ENCODE data around the gene VENTX. TPM values are rescaled to one million over a fixed set of nuclear protein-coding genes. Genes with fewer than 3 reads are reported as not detected.
A peak's percentile ranks its signal among the peaks of the same experiment; 100 is the strongest.

VENTX gene
- polyA plus RNA-seq, 3 donors: 1.4 to 56.0 (median 1.6) TPM

GRCh38 chr10:133282846-133283390 is 45.3 kb downstream of the VENTX start:
- H3K27me3 Mint-ChIP-seq (ENCODE audit: low read depth in 3 of 3): no peaks in the 10 kb centered on the region

DNA sequence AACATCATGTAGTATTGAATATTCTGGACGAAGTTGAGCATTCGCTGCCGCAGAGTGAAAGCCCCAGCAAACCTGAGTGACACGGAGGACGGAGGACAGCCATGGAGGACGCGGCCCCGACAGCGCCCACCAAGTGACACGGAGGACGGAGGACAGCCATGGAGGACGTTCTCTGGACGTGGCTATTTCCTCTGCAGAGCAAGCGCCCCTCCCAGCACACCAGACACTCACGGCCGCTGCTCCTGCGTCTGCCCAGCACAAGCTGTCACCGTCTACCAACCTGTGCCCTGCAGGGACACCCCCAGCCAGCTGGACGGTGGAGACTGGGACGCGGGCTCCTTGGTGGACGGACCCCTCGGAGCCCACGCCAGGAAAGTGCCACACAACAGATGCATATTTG is 46.3 kb downstream of the VENTX start:
- TF ChIP-seq, protein P1, sequence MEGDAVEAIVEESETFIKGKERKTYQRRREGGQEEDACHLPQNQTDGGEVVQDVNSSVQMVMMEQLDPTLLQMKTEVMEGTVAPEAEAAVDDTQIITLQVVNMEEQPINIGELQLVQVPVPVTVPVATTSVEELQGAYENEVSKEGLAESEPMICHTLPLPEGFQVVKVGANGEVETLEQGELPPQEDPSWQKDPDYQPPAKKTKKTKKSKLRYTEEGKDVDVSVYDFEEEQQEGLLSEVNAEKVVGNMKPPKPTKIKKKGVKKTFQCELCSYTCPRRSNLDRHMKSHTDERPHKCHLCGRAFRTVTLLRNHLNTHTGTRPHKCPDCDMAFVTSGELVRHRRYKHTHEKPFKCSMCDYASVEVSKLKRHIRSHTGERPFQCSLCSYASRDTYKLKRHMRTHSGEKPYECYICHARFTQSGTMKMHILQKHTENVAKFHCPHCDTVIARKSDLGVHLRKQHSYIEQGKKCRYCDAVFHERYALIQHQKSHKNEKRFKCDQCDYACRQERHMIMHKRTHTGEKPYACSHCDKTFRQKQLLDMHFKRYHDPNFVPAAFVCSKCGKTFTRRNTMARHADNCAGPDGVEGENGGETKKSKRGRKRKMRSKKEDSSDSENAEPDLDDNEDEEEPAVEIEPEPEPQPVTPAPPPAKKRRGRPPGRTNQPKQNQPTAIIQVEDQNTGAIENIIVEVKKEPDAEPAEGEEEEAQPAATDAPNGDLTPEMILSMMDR (IDR thresholded peaks at IDR 0.05): no peak
- Histone ChIP-seq H3K27me3 (ENCODE audit: control insufficient read depth in 2 of 2, insufficient read depth in 2 of 2, low read length in 2 of 2) (no peaks in the 10 kb centered on the region), H3K36me3 (replicated peaks in 1 of 2; ENCODE audit: control insufficient read depth in 1 of 2, insufficient read depth in 2 of 2, low read length in 2 of 2) (peaks cover 74 to 84% of the 10 kb centered on the region in 2 donors), H4K20me1 (ENCODE audit: insufficient read depth, low read length) (peaks cover 18% of the 10 kb centered on the region), H3K79me2 (ENCODE audit: insufficient read depth, low read length) (no peaks in the 10 kb centered on the region), H3K9me3 (replicated peaks in 1 of 2; ENCODE audit: control insufficient read depth in 1 of 2, insufficient read depth in 1 of 2, low read length in 2 of 2) (no peaks in the 10 kb centered on the region), H2AFZ (ENCODE audit: insufficient read depth, low read depth, low read length, poor library complexity, severe bottlenecking) (no peak overlapping the region), H3K27ac (ENCODE audit: low read depth in 1 of 2, low read length in 2 of 2) (no peak overlapping the region), H3K4me3 (replicated peaks in 1 of 3; ENCODE audit: low read depth in 2 of 3, low read length in 3 of 3) (no peak overlapping the region), H3K4me1 (ENCODE audit: control insufficient read depth in 1 of 2, insufficient read depth in 2 of 2, low read length in 2 of 2) (peaks cover 24 to 27% of the 10 kb centered on the region in 2 donors), H3K4me2 (replicated peaks; ENCODE audit: extremely low read depth, low read length, poor library complexity, severe bottlenecking) (no peak overlapping the region), H3K9ac (ENCODE audit: insufficient read depth, low read length, poor library complexity, severe bottlenecking) (no peak overlapping the region)
- H3K27me3 Mint-ChIP-seq (ENCODE audit: low read depth in 3 of 3): no peaks in the 10 kb centered on the region
- H3K4me1 Mint-ChIP-seq: peaks cover 23% of the 10 kb centered on the region
- H3K4me3 Mint-ChIP-seq: no peak overlapping the region
- DNase-seq: no peak
- H3K9me3 Mint-ChIP-seq: no peaks in the 10 kb centered on the region
- WGBS (ENCODE audit: insufficient coverage): 97% methylated on average over 24 of the region's 24 CpGs
- H3K36me3 Mint-ChIP-seq: peaks cover 75 to 90% of the 10 kb centered on the region in 2 donors
- no peak overlapping the region for H3K27ac Mint-ChIP-seq
- intact Hi-C loops (cut with micrococcal nuclease): no loop called here

More at GRCh38 chr10:133282846-133283390, 45.3 kb downstream of the VENTX start:
- H3K9ac ChIP-seq (ENCODE audit: insufficient read depth, low read length, poor library complexity, severe bottlenecking): no peak overlapping the region
- no peak overlapping the region for H3K4me2 ChIP-seq (replicated peaks; ENCODE audit: extremely low read depth, low read length, poor library complexity, severe bottlenecking)
- H3K4me1 Mint-ChIP-seq: peaks cover 33% of the 10 kb centered on the region
- TF ChIP-seq, protein P1 (IDR thresholded peaks at IDR 0.05): no peak
- peaks cover 35 to 37% of the 10 kb centered on the region in 2 donors for H3K4me1 ChIP-seq (ENCODE audit: control insufficient read depth in 1 of 2, insufficient read depth in 2 of 2, low read length in 2 of 2)
- 96% methylated on average over 24 of the region's 24 CpGs for WGBS (ENCODE audit: insufficient coverage)
- peaks cover 69 to 81% of the 10 kb centered on the region in 2 donors for H3K36me3 Mint-ChIP-seq
- no peak overlapping the region for H3K27ac ChIP-seq (ENCODE audit: low read depth in 1 of 2, low read length in 2 of 2)
- H3K9me3 ChIP-seq (replicated peaks in 1 of 2; ENCODE audit: control insufficient read depth in 1 of 2, insufficient read depth in 1 of 2, low read length in 2 of 2): no peaks in the 10 kb centered on the region
- no peak overlapping the region for H2AFZ ChIP-seq (ENCODE audit: insufficient read depth, low read depth, low read length, poor library complexity, severe bottlenecking)
- H4K20me1 ChIP-seq (ENCODE audit: insufficient read depth, low read length): peaks cover 18% of the 10 kb centered on the region
- H3K79me2 ChIP-seq (ENCODE audit: insufficient read depth, low read length): no peaks in the 10 kb centered on the region
- H3K27ac Mint-ChIP-seq: peak overlapping the region in 1 of 7 donors; percentile 52
- no peaks in the 10 kb centered on the region for H3K27me3 ChIP-seq (ENCODE audit: control insufficient read depth in 2 of 2, insufficient read depth in 2 of 2, low read length in 2 of 2)
- intact Hi-C loops (cut with micrococcal nuclease): no loop called here
- no peak overlapping the region for H3K4me3 ChIP-seq (replicated peaks in 1 of 3; ENCODE audit: low read depth in 2 of 3, low read length in 3 of 3)
- no peaks in the 10 kb centered on the region for H3K9me3 Mint-ChIP-seq
- H3K36me3 ChIP-seq (replicated peaks in 1 of 2; ENCODE audit: control insufficient read depth in 1 of 2, insufficient read depth in 2 of 2, low read length in 2 of 2): peaks cover 66 to 74% of the 10 kb centered on the region in 2 donors
- no peak overlapping the region for H3K4me3 Mint-ChIP-seq
- no peak for DNase-seq
